ENCODE measurements around the gene CNFN. TPM values are rescaled to one million over a fixed set of nuclear protein-coding genes. Genes with fewer than 3 reads are reported as not detected.
"Not testable (repeated sequence)": the region's sequence is repeated elsewhere in the genome, so short reads cannot be mapped to it uniquely, and the experiment has no call there.

Gene CNFN
- total RNA-seq, 1 donor from 2014 or later: 5.7 TPM

GRCh38 chr19:42343344-42344110, 46.6 kb downstream of the CNFN start:
- no peak overlapping the region for H3K4me3 ChIP-seq (ENCODE audit: low read depth, low read length)
- no peak for DNase-seq (ENCODE audit: low read depth)
- TF ChIP-seq CTCF (conservative IDR thresholded peaks at IDR 0.05; ENCODE audit: low read depth, low read length): peak; percentile 31

- DNase-seq (ENCODE audit: low read depth); H3K4me3 ChIP-seq (ENCODE audit: low read depth, low read length): not testable (repeated sequence)
Observed at GRCh38 chr19:42339922-42340321, 50.2 kb downstream of the CNFN start.

GRCh38 chr19:42339126-42339860, 50.8 kb downstream of the CNFN start:
- H3K4me3 ChIP-seq (ENCODE audit: low read depth, low read length); DNase-seq (ENCODE audit: low read depth): not testable (repeated sequence)

Other genes starting within 250 kb of the CNFN start
- gene DEDD2, start 172.6 kb downstream of the CNFN start, total RNA-seq: 29.9 and 56.4 TPM in 2 replicates
- 3.9 and 7.5 TPM in 2 replicates for gene ZNF526, start 170.0 kb downstream of the CNFN start, total RNA-seq
- gene GSK3A, start 147.7 kb downstream of the CNFN start, total RNA-seq: 30.9 and 33.9 TPM in 2 replicates
- gene ERF, start 135.2 kb downstream of the CNFN start, total RNA-seq: 36.3 and 48.6 TPM in 2 replicates
- 49.3 and 63.9 TPM in 2 replicates for gene CIC, start 121.0 kb downstream of the CNFN start, total RNA-seq
- gene PRR19, start 88.2 kb downstream of the CNFN start, total RNA-seq: 0.23 and 2.7 TPM in 2 replicates
- 157 and 183 TPM in 2 replicates for gene PAFAH1B3, start 87.7 kb downstream of the CNFN start, total RNA-seq
- 0.63 TPM in 1 of 2 replicates, not detected in the other for gene TMEM145, start 77.0 kb downstream of the CNFN start, total RNA-seq
- gene MEGF8, start 64.7 kb downstream of the CNFN start, total RNA-seq: 16.5 and 30.2 TPM in 2 replicates
- 3.7 and 11.4 TPM in 2 replicates for gene LIPE, start 37.1 kb upstream of the CNFN start, total RNA-seq
- not detected in 2 replicates for gene CXCL17, start 52.6 kb upstream of the CNFN start, total RNA-seq
- gene CEACAM1, start 138.2 kb upstream of the CNFN start, total RNA-seq: 0.46 and 1.0 TPM in 2 replicates
- not detected in 2 replicates for gene CEACAM8, start 204.6 kb upstream of the CNFN start, total RNA-seq